ENCODE results near the gene CLTA. TPM values are rescaled to one million over a fixed set of nuclear protein-coding genes. Genes with fewer than 3 reads are reported as not detected.

Gene CLTA
- total and polyA plus RNA-seq, 2 of the 8 experiments (the other 6 are each of a cell fraction or from before 2014, with no cell fraction given) = 137 to 236 TPM

DNA sequence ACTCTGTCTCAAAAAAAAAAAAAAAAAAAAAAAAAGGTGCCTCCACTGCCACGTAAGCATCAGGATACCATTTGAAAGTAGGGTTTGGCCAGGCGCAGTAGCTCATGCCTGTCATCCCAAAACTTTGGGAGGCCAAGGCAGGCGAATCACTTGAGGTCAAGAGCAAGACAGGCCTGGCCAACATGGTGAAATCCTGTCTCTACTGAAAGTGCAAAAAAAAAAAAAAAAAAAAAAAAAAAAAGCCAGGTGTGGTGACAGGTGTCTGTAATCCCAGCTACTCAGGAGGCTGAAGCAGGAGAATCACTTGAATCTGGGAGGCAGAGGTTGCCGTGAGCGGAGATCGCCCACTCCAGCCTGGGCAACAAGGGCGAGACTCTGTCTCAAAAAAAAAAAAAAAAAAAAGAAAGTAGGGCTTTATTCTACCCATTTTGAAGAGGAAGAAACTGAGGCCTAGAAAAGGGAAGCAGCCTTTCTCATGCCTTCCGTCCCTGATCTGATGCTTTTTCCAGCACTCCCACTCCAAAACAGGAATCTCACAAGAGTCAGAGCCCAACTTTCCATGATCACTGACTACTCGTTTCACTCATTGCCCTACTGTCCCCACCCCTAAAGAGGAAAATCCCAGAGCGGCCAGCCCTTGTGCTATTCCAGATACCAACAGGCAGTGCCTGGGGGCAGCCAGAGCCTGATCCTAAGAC is 37.8 kb upstream of the CLTA start:
- H3K4ac ChIP-seq (replicated peaks; ENCODE audit: insufficient read length, low read depth, low read length) = no peak overlapping the region
- no peaks in the 10 kb centered on the region for H3K79me2 ChIP-seq (ENCODE audit: control insufficient read depth in 1 of 2, insufficient read depth in 2 of 2, low read length in 2 of 2)
- H4K5ac ChIP-seq (ENCODE audit: insufficient read length, low read depth, low read length) = no peak overlapping the region
- no peak for FAIRE-seq
- H2AFZ ChIP-seq (ENCODE audit: low read length) = no peak overlapping the region
- no peak overlapping the region for H2BK15ac ChIP-seq (ENCODE audit: low read length)
- no peak overlapping the region for H3K4me3 ChIP-seq (ENCODE audit: extremely low read depth in 1 of 4, insufficient read depth in 2 of 4, low read depth in 3 of 4, low read length in 4 of 4)
- H3K4me2 ChIP-seq (ENCODE audit: insufficient read depth in 1 of 2, low read depth in 2 of 2, low read length in 2 of 2) = no peak overlapping the region
- no peak overlapping the region for H3K56ac ChIP-seq (replicated peaks; ENCODE audit: insufficient read length, low read depth, low read length)
- no peak overlapping the region for H2BK5ac ChIP-seq (ENCODE audit: low read depth, low read length)
- no peaks in the 10 kb centered on the region for H3K79me1 ChIP-seq (ENCODE audit: low read depth, low read length)
- no peak overlapping the region for H4K91ac ChIP-seq (replicated peaks; ENCODE audit: insufficient read length, low read length)
- no peak overlapping the region for H4K8ac ChIP-seq (ENCODE audit: extremely low read depth, insufficient read depth, low read length)
- no peak overlapping the region for H3K27ac ChIP-seq (ENCODE audit: low read depth, low read length)
- H2BK20ac ChIP-seq (ENCODE audit: low read length) = no peak overlapping the region
- no peak overlapping the region for H2AK5ac ChIP-seq (ENCODE audit: low read depth, low read length)
- DNase-seq (ENCODE audit: low read depth in 1 of 2, low spot score in 2 of 2) = no peak
- H3K18ac ChIP-seq (ENCODE audit: extremely low read depth, low read length) = no peak overlapping the region
- ChIA-PET POLR2A (ENCODE audit: partially characterized antibody) (no interaction called here), CTCF (ENCODE audit: partially characterized antibody) (interaction anchor here (0.6 to 2.9 kb wide), 5 partner anchors 9 to 319 kb away, joined by 3 to 8 read pairs (median 4); no protein-coding TSS in a partner anchor)
- 91% methylated on average over 8 of the region's 10 CpGs; no CpG with 5 or more reads in 1 of the 2 experiments for WGBS, 2 experiments (ENCODE audit: extremely low coverage in 1 of 2, insufficient coverage in 1 of 2, insufficient read length in 1 of 2, insufficient replicate concordance in 2 of 2, low coverage in 1 of 2, low lambda C conversion rate in 2 of 2, missing lambda C conversion rate in 1 of 2)
- H4K20me1 ChIP-seq (replicated peaks in 1 of 2; ENCODE audit: control insufficient read depth in 1 of 2, insufficient read depth in 2 of 2, low read length in 2 of 2) = no peaks in the 10 kb centered on the region
- H2BK120ac ChIP-seq (replicated peaks; ENCODE audit: low read depth, low read length) = no peak overlapping the region
- no peak overlapping the region for H3K23ac ChIP-seq (ENCODE audit: insufficient read length)
- no peak overlapping the region for H2BK12ac ChIP-seq (ENCODE audit: low read depth, low read length)
- H3K36me3 ChIP-seq (ENCODE audit: control insufficient read depth in 2 of 4, insufficient read depth in 4 of 4, low read length in 3 of 4) = peaks cover 0 to 4% (median 0%) of the 10 kb centered on the region in 4 experiments; a peak in 2 of 8 replicates
- no peaks in the 10 kb centered on the region for H3K27me3 ChIP-seq (replicated peaks in 1 of 4; ENCODE audit: control insufficient read depth in 3 of 4, extremely low read depth in 1 of 4, insufficient read depth in 3 of 4, low read length in 3 of 4)
- H3K9ac ChIP-seq (replicated peaks in 1 of 4; ENCODE audit: extremely low read depth in 1 of 4, low read depth in 3 of 4, low read length in 3 of 4) = no peak overlapping the region
- H3K23me2 ChIP-seq (ENCODE audit: low read depth, low read length) = no peaks in the 10 kb centered on the region
- H3K14ac ChIP-seq (ENCODE audit: insufficient read length) = no peak overlapping the region
- peaks cover 6 to 8% of the 10 kb centered on the region in 2 experiments for H3K9me3 ChIP-seq (ENCODE audit: insufficient read depth in 2 of 2, low read depth in 1 of 2, low read length in 1 of 2)
- H3K4me1 ChIP-seq (replicated peaks in 1 of 4; ENCODE audit: control insufficient read depth in 3 of 4, insufficient read depth in 4 of 4, low read length in 3 of 4) = peaks cover 0 to 4% (median 0%) of the 10 kb centered on the region in 4 experiments; a peak in 1 of 7 replicates
- TF ChIP-seq KDM1A (IDR thresholded peaks at IDR 0.05; ENCODE audit: borderline replicate concordance, low read length) = no peak
- no peak for TF ChIP-seq JUND (IDR thresholded peaks at IDR 0.05; ENCODE audit: low read length)
- no peak for TF ChIP-seq POU5F1 (IDR thresholded peaks at IDR 0.05; ENCODE audit: low read depth, low read length)

All from H1 (cell line).